GM12891 (cell line): Measurements from ENCODE around the gene GPR160.

ENCODE experiments used
- POLR2A ChIP-seq: IDR thresholded peaks from 2 replicates; pipeline ENCODE4 v1.6.1; 2011; ENCODE audit warnings: low read depth, low read length, control low read depth
- TAF1 ChIP-seq: IDR thresholded peaks from 2 replicates; pipeline ENCODE4 v1.6.1; 2011; ENCODE audit warnings: low read depth, low read length, control low read depth

GRCh38 chr3:170021083-170021482, 16.7 kb upstream of the GPR160 start:
- no peak for TF ChIP-seq POLR2A
- TF ChIP-seq TAF1, result no peak
